Skeletal muscle satellite cell (primary cell): ENCODE results near the gene LRPAP1.

Experiments used
- H3K27me3 ChIP-seq: 2 replicates; pipeline ENCODE4 v1.7.0; 2013; ENCODE audit warnings: low read length; ENCODE audit not compliant: control insufficient read depth, insufficient read depth
- H3K36me3 ChIP-seq: 2 replicates; pipeline ENCODE4 v1.7.0; 2013; ENCODE audit warnings: mild to moderate bottlenecking, control low read depth, low read length; ENCODE audit not compliant: insufficient read depth
- H3K4me1 ChIP-seq: 2 replicates; pipeline ENCODE4 v1.7.0; 2013; ENCODE audit warnings: low read length; ENCODE audit not compliant: control insufficient read depth, insufficient read depth
- H3K4me2 ChIP-seq: 2 replicates; pipeline ENCODE4 v1.7.0; 2013; ENCODE audit warnings: mild to moderate bottlenecking, low read length
- H3K4me3 ChIP-seq: 2 replicates; pipeline ENCODE4 v1.7.0; 2013; ENCODE audit warnings: low read length
- H3K9ac ChIP-seq: 2 replicates; pipeline ENCODE4 v1.7.0; 2013; ENCODE audit warnings: mild to moderate bottlenecking, low read depth, low read length, moderate library complexity
- H3K9me3 ChIP-seq: replicated peaks from 2 replicates; pipeline ENCODE4 v1.7.0; 2013; ENCODE audit warnings: mild to moderate bottlenecking, control low read depth, low read length

LRPAP1 gene

GRCh38 chr4:3485011-3485791, 47.0 kb downstream of the LRPAP1 start:
- H3K4me1 ChIP-seq: peaks cover 60% of the 10 kb centered on the region
- H3K4me3 ChIP-seq: peak overlapping the region; percentile 5
- peak overlapping the region; percentile 63 for H3K4me2 ChIP-seq
- H3K9me3 ChIP-seq: no peaks in the 10 kb centered on the region
- H3K9ac ChIP-seq: peak overlapping the region; percentile 78
- peaks cover 3% of the 10 kb centered on the region for H3K27me3 ChIP-seq
- no peaks in the 10 kb centered on the region for H3K36me3 ChIP-seq

DNA sequence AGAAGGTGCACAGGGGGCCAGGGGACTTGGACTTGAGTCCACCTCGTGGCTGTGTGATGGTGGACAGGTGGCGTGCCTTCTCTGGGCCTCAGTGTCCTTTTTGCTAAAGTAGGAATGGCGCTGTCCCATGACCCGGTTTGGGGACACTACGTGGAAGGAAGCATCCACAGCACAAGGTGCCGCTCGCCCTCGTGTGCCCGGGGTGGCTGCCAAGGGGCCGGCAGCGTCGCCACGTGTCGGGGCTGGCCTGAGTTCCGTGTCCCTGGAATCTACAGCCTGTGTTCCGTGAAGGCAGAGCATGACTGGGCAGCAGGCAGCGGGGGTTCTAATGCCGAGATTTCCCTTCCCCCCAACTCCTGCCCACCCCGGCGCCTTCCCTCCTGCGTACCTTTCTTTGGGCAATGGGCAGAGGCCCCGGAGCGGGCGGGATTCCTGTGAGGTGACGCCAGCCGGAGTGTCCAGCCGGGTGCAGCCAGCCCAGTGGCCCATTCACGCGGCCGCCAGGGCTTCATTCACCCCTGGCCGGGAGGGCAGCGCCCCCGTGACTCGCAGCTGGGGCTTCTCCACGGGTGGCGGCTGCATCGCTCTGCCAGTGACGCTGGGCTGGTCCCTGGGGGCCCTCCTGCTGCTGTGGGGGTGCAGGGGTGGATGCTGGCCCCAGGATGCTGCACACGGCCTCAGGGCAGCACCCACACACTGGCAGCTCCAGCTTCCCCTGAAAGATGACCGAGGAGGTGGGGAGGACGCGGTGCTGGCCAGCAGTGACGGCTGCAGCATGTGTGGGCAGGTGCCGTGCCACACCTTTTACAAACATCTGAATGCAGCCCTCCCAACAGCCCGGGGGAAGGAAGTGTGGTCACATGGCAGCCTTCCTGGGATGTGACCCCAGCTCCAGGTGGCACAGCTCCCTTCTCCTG, 47.9 kb downstream of the LRPAP1 start:
- H3K4me2 ChIP-seq: peak overlapping the region; percentile 63
- H3K9me3 ChIP-seq: no peaks in the 10 kb centered on the region
- H3K9ac ChIP-seq: peak overlapping the region; percentile 78
- peaks cover 3% of the 10 kb centered on the region for H3K27me3 ChIP-seq
- peaks cover 60% of the 10 kb centered on the region for H3K4me1 ChIP-seq
- peak overlapping the region; percentile 5 for H3K4me3 ChIP-seq
- H3K36me3 ChIP-seq: no peaks in the 10 kb centered on the region

- no peaks in the 10 kb centered on the region for H3K36me3 ChIP-seq
- peaks cover 60% of the 10 kb centered on the region for H3K4me1 ChIP-seq
- H3K27me3 ChIP-seq: peaks cover 3% of the 10 kb centered on the region
- peak overlapping the region; percentile 5 for H3K4me3 ChIP-seq
- H3K9me3 ChIP-seq: no peaks in the 10 kb centered on the region
- H3K9ac ChIP-seq: peak overlapping the region; percentile 78
- peak overlapping the region; percentile 63 for H3K4me2 ChIP-seq
Observed at GRCh38 chr4:3483471-3483921, 48.7 kb downstream of the LRPAP1 start.

DNA sequence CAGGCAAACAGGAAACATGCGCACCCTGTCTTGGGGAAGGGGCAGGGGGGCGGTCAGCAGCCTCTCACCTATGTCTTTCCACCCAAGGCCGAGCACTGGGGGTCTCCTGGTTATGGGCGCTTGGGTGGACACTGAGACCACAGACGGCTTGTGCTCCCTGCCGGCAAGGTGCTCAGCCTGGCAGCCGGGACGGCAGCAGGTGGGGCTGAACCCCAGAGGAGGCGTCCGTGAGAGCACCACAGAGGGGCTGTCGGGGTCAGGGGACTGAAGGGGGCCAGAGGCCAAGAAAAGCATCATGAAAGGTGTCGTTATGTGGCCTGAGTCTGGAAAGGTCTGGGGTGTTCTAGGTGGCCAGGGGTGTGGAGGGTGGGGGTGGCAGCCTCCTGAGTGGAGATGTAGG, 49.5 kb downstream of the LRPAP1 start:
- Histone ChIP-seq H3K9ac (peak overlapping the region; percentile 45), H3K4me1 (peaks cover 60% of the 10 kb centered on the region), H3K9me3 (no peaks in the 10 kb centered on the region), H3K4me2 (no peak overlapping the region), H3K27me3 (peaks cover 3% of the 10 kb centered on the region), H3K36me3 (no peaks in the 10 kb centered on the region), H3K4me3 (no peak overlapping the region)

GRCh38 chr4:3481783-3482393, 50.3 kb downstream of the LRPAP1 start:
- Histone ChIP-seq H3K9ac (peak overlapping the region; percentile 45), H3K36me3 (no peaks in the 10 kb centered on the region), H3K4me2 (no peak overlapping the region), H3K27me3 (peaks cover 3% of the 10 kb centered on the region), H3K4me3 (no peak overlapping the region), H3K4me1 (peaks cover 57% of the 10 kb centered on the region), H3K9me3 (no peaks in the 10 kb centered on the region)

- H3K9ac ChIP-seq: peak overlapping the region; percentile 49
- no peaks in the 10 kb centered on the region for H3K36me3 ChIP-seq
- H3K27me3 ChIP-seq: peaks cover 3% of the 10 kb centered on the region
- no peak overlapping the region for H3K4me2 ChIP-seq
- no peak overlapping the region for H3K4me3 ChIP-seq
- H3K9me3 ChIP-seq: no peaks in the 10 kb centered on the region
- H3K4me1 ChIP-seq: peaks cover 52% of the 10 kb centered on the region
Observed at GRCh38 chr4:3481113-3481531, 51.1 kb downstream of the LRPAP1 start.

DNA sequence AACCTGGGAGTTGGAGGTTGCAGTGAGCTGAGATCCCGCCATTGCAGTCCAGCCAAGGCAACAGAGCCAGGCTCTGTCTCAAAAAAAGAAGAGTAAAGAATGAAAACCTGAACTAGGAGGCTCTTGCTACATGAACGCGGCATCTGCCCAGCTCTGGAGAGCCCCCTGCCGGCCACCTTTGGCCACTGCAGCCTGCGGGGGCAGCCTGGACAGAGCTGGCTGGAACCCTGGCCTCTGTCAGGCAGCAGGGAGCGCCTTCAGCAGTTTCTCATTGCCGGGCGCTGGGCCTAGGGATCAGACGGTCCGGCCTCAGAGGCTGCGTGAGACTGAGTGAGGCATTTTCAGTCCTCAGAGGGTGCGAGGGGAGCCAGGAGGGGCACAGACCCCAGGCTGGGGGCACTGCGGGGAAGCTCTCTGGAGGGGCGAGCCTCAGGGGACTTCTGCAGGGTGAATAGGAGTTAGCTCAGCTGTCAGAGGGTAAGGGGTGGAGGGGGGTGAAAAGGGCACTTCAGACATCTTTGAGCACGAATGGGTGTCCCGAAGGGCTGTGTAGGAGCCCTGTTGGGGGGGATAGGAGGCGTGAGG, 51.6 kb downstream of the LRPAP1 start:
- Histone ChIP-seq H3K9me3 (no peaks in the 10 kb centered on the region), H3K4me1 (peaks cover 49% of the 10 kb centered on the region), H3K36me3 (no peaks in the 10 kb centered on the region), H3K9ac (peak overlapping the region; percentile 49), H3K27me3 (peaks cover 3% of the 10 kb centered on the region), H3K4me2 (no peak overlapping the region), H3K4me3 (no peak overlapping the region)

GRCh38 chr4:3479358-3480101, 52.7 kb downstream of the LRPAP1 start:
- Histone ChIP-seq H3K27me3 (no peaks in the 10 kb centered on the region), H3K4me1 (peaks cover 38% of the 10 kb centered on the region), H3K4me3 (no peak overlapping the region), H3K9me3 (no peaks in the 10 kb centered on the region), H3K36me3 (no peaks in the 10 kb centered on the region), H3K4me2 (no peak overlapping the region), H3K9ac (no peak overlapping the region)

GRCh38 chr4:3478446-3479357, 53.5 kb downstream of the LRPAP1 start:
- Histone ChIP-seq H3K27me3 (no peaks in the 10 kb centered on the region), H3K36me3 (no peaks in the 10 kb centered on the region), H3K9me3 (no peaks in the 10 kb centered on the region), H3K4me2 (no peak overlapping the region), H3K4me1 (peaks cover 30% of the 10 kb centered on the region), H3K4me3 (no peak overlapping the region), H3K9ac (no peak overlapping the region)
